AG20443 (cell line): ENCODE measurements around the gene NOL11.
A peak's percentile ranks its signal among the peaks of the same experiment; 100 is the strongest.
"Not testable (repeated sequence)": the region's sequence is repeated elsewhere in the genome, so short reads cannot be mapped to it uniquely, and the experiment has no call there.

Experiments used
- DNase-seq: peaks from one replicate; pipeline ENCODE4 v3.0.0; 2012; ENCODE audit warnings: low spot score, mixed read lengths

Gene NOL11

DNA sequence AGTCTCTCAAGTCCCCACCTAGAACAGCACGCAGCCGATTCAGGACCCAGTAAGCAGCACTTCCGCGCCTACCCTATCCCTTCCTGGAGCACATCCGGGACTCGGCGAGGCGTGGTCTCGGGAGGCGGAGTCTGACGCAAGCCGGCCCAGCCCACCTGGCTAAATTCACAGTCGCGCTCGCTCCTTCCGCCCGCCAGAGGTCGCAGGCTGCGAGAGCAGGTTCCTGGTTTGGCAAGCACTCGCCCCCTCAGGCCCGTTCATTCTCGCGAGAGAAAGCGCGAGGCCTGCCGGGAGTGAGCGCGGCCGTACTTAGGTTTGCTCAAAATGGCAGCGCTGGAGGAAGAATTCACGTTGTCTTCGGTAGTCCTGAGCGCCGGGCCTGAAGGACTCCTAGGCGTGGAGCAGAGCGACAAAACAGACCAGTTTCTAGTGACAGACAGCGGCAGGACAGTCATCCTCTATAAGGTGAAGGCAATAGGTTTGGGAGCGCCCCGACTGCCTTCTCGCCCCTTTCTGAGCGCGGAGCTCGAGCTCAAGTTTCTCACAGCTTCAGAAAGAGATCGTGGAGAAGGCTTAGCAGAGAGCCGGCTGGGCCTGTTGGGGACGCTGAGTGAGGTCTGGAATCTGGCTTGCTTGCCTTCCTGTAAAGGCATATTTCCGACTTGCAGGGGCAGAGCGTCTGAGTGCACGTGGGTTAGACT, at the start of gene NOL11:
TSS of gene NOL11 (plus strand) at position 313 of the 701 bp plus-strand sequence. CDS start at position 325, 12 bp downstream.
- peak; percentile 100 for DNase-seq

DNA sequence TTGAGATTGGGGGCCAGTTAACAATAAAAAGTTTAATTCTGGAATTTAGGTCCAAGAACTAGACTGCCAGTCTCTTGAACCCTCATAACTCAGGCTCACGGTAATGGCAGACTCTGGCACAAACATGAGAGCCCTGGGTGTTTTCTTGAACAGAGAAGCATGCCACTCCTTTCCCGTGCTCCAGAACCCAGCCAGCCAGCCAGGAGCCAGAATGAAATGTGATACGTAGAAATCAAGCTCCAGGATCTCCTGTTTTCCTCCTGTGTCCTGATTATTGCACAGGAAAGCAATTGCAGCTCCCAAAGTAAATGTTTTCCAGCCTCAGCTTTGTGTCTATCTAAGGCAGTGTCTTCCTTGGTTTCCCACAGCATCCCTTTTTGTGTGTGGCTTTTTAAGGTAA, 46.2 kb upstream of the NOL11 start:
- DNase-seq = no peak

DNA sequence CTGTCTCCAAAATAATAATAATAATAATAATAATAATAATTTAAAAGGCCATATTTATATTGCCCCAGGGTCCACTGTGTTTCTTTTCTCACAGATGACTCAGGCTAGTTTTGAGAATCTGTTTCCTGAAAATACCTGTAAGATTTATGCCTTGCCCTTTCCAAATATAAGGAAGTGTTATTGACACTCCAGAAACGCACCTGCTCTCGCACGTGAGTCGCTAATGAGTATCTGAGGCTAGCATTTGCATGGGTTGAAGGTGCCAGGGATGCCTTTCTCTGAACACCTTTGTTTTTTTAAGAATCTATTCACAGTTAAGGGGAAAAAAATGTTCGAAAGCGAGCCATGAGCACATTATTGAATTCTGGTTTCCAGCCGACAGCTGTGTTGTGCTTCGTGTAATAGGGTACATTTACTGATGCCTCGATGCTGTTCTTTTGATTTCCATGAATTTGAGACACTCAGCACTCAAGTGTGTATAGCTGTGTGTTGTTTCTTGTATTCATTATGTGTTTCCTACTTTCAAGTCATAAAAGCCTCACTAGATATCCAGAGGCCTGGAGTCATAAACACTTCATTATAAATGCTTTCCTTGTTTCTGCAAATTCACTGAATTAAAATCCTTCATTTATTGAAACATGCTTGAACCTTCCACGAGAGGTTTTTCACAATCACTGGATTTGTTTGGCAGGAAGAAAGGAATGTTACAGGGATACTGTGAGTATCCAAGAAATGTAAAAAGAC, 45.0 kb upstream of the NOL11 start:
- no peak for DNase-seq

DNA sequence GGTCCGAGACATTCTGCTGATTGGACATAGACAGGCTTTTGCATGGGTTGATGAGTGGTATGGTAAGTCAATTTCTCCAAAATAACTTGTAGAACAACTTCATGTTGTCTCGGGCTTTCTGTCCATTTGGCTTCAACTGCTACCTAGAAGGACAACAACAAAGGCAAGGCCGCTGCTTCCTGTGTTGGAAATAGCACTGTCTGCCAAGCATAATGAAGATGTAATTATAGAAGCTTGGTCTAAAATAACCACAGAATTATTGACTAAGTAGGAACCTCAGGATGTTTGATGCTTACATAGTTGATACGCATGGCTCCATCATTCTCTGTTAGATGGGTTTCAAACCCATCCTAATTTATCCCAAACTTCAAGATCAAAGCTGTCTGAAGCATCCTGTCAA, 42.3 kb upstream of the NOL11 start:
- no peak for DNase-seq

DNA sequence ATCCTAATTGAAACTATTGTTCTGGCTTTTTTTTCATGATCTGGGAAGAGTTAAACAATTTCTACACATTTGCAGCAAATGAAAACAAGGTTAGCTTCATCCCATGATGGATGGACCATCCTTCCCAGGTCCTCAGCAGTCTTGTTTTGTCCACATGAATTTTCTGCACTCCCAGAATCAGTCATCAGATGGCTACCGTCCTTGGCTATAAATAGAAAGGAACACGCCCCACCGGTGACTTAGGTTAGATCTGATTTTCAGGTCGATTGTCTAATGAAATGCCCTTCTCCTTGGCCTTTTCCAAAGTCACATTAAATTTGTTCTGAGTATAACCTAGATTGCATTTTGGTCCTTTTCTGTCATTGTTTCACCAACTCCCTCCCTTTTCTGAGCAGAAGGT, 41.4 kb upstream of the NOL11 start:
- DNase-seq = no peak

DNA sequence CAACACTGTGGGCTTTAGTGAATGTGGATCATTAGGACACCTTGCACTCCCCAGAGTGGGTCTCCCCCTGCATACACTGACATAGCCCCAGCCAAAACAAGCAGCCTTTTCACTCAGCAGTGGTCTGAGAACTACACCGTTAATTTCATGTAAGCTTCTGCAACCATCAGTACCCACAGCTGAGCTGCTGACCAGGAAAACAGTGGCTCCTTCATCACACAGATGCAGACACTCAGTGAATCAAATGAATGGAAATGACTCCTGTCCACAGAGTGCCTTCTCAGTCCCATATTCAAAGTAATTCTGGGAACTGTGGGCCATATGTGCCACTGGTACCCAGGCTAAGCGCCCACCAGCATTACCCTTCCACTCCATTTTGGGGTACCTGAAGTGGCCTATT, 39.3 kb upstream of the NOL11 start:
- no peak for DNase-seq

DNA sequence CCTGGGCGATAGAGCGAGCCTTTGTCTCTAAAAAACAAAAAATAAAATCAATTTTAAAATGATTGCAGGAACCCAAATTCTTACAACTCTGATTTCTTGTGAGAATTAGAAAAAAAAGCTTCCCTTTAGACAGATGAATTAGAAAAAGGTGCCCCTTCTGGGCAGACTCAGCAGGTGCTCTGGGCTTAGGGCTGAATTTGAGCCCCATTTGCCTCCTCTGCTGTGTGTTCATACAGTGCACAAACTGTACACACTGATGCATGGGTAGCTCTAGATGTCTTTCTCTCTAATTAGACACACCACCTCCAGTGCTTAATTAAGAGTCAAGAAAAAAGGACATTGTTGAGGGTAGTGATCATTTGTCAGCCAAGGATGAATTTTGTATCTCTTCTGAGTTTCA, 38.5 kb upstream of the NOL11 start:
- DNase-seq = no peak

DNA sequence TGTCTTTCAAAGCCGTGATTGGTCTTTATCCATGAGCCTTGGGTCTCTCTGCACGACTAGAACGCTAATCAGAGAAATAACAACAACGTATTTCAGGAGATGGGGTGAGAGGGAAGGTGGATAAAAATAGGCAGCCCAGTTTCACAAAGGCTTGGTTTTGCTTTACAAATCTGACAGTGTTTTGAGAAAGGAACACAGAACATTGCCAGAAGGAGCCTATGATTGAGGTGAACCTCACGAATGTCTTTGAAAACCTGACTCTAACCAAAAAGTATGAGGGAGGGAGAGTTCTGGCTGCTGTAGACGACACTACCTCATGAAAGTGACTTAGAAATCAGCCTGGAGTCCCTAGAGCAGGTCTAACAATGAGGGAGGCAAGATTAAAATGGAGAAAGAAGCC, 38.0 kb upstream of the NOL11 start:
- DNase-seq = no peak

DNA sequence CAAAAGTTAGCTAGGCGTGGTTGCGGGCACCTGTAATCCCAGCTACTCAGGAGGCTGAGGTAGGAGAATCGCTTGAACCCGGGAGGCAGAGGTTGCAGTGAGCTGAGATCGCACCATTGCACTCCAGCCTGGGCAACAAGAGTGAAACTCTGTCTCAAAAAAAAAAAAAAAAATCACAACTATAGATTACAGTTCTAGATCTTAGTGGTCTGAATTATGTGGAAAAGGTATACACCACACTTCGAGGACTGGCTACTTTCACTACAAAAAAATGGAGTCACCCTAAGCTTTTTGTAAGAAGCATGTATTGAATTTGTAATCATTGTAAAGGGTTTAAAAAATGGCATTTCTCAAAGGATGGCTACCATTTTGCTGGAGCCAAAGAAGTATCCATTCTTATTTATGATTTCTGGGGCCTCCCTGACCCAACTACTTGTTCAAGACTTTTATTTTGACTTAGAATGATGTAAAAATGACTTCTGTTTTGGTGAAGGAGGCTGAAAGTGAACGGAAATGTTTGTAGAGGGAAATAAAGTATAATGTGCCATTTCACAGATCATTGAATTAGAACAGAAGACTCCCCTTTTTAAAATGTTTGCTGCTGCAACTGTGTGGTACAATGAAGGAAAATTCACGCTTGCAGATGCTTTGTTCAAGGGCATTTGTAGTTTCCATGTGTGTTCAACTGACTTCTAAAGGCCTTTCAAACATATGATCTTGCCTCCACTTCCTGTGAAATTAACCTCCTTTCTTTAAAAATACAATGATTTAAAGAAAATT, 37.1 kb upstream of the NOL11 start:
- DNase-seq = no peak

DNA sequence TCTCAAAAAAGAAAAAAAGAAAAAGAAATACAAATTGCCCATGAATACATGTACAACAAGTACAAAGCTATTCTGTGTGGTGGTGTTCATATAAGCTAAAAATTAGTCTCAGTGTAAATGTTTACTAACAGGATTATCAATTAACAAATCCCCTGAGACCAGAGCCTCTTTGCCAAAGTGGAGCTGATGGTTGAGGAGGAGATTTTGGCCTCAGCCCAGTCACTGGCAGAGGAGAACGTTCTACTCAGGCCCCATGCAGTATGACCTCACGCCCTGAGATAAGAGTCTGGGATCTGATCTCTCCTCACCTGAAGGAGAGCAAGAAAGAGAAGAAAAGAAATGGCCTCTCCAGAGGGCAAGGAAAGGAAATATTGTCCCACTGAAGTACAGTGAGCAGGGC, 35.5 kb upstream of the NOL11 start:
- DNase-seq = no peak

DNA sequence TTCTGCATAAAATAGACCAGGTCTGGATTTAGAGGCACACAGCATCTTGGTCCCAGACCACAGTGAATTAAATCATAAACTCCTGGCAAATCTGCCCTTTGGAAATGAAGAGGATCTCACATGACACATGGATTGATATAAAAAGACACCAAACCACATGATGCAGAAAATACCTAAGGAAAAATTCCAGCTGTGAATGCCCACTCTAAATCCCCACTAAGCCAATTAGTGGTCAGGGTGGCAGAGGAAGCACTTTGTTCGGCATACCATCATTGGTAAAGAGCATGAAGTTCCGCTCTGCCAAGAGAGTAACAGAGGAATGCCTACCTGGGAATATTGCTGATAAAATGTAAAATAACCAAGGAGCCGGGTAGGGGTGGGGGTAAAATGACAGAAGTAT, 32.4 kb upstream of the NOL11 start:
- DNase-seq = no peak

DNA sequence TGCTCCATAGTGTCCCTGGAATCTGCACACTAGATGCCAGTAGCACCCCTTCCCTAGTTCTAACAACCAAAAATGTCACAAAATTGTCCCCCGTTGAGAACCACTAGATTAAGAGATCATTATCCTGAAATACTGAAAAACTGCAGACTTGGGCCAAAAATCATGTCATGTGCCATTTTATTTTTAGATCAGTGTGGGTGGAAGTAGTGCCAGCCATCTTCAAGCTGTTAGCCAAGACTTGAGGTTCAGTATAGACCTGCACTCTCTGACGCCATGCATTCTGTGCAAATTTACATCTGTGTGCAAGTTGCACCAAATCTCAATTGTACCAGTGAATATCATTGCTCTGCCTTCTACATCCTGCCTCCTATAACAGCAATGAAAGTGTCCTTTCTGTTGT, 31.5 kb upstream of the NOL11 start:
- DNase-seq = no peak

DNA sequence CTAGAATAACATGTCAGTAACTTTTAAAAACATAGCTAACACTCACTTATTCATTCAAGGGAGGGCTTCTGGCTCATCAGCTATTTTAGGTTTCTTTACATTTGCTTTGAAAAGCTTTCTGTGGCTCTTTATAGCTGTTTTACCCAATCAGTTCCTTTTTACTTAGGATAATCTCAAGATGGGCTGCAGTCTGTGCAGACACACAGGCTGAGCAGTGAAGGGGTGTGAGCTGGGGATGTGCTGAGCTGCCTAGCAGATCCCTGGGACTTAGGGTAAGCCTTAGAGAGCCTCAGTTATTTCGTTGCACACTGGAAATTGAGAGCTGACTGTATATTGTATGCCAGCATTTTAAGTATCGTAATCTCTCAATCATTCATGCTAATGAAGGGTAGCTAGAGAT, 30.2 kb upstream of the NOL11 start:
- no peak for DNase-seq

DNA sequence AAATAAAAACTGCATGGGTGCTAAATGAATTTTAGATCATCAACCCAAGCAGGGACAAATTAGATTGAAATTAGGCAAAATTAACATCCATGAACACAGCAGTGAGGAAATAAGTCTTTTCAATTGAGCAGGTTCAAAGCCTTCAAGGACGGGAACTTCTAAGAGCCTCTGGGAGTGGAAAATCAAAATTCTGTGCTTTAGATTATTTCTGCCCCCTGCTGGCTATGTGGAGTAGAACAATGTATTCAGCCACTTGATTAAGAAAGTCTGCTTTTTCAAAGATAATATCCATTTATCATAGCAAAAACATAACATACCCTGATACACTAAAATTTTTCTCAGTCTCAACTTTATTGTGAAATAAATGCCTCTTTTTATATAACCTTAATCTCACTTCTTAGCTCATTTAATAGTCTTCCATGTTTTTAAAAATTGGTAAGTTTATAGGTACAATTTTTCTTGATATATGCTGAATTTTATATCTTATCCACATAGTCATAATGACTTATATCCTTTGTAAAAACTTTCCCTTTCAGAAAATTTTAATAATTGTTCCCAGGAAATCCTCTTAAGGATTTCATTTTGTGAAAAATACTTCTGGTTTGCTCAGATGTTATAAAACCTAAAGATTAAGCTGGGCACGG, 28.1 kb upstream of the NOL11 start:
- DNase-seq = peak; percentile 80

DNA sequence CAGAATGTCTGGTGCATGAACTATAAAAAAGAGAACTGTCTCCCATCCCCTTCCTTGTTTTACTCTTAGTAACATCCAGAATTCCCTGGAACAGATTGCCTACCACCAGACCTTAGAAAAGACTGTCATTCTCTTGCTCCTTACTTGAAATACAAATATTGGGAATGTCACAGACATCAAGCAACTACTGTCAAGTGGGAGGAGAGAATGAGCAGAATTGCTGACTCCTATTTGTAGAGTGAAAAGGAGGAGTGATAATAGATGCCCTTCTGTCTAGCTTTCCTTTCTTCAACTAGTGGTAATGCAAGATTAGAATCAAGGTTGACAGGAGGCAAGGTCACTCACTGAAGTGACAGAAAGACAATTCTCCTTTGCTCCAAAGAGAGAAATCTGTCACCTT, 23.9 kb upstream of the NOL11 start:
- DNase-seq = no peak

DNA sequence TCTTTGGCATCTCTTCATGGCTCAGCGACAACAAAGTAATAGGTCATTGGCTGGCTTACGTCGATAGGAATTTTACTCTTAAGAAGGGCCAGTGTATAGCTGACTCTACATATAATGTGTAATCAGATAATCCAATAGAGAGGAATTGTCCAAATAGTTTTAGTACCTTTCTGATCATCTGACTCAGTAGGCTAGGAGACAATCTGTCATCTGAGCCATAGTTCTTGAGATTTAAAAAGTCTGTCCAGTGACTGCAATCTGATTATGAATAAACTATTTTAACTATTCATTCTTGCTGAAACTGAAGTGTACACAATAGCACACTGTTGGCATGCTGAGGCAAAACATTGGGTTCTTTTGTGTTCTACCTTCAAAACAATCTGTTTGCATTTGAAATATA, 21.4 kb upstream of the NOL11 start:
- DNase-seq = no peak

DNA sequence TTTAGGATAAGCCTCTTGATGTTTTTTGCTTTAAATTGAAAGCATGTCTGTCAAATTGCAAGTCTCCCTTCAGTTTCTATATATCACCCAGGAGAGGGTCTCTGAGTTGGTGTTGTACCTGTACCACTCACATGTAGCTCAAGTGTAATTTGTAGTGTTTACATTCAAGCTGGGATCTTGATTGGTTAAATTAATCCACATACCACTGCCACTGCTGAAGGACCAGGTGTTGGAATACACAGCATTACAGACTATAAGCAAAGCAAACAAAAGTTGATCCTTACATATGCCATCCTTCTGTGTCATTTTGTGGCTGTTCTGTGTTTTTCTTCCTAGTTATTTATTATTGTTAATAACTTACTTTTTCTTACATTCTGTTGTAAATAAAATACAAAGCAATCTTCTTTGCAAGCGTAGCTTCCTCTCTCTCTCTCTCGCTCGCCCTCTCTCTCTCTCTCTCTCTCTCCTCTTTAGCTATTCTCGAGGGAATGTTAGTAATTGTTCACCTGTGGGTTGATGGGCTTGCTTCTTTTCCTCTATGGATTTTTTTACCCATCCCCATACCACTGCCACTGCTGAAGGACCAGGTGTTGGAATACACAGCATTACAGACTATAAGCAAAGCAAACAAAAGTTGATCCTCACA, 20.8 kb upstream of the NOL11 start:
- DNase-seq = no peak

DNA sequence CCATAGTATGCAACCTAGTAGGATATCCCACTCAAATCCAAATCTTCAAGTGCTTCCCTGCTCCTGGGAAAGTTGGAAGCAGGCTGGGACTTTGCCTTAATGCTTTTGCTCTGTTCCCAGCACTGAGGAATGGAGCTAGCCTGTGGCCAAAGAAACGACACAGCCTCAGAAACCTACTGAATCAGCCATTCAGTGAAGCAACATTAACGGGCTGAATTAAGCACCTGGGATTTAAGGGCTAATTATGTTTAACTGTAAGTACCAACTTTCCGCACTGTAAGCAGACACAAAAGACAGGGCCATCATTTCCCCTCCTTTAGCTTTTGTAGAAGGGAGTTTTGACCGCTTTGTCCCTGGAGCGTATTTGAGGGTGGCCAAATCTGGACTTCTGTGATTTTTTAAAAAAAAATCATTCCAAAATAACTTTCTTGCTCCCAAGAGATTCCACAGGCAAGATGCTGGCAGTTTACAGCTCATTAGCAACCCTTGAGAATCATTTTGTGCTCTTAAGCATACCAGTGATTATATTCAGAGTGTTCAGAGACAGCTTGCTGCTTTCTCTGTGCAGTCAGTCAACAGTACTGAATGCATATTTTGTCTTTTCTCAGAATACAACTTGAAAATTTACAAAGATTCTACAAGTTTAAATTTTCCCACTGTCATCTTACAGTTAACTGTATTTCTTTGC, 17.6 kb upstream of the NOL11 start:
- no peak for DNase-seq

DNA sequence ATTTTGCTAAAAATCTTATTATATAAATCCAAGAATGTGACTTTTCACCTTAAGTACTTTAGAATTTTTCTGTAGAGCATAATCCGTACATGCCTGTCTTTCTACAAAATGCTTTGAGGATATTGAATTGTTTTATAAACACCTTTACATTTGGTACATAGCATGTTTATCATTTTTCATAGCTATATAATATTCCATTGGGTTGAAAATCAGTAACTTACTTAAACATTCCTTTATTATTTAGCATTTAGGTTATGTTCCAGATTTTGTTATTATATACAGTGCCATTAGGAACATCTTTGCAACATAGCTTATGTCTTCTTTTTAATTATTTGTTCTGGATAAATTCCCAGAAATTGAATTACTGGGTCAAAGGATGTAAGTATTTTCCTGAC, 17.0 kb upstream of the NOL11 start:
- no peak for DNase-seq

DNA sequence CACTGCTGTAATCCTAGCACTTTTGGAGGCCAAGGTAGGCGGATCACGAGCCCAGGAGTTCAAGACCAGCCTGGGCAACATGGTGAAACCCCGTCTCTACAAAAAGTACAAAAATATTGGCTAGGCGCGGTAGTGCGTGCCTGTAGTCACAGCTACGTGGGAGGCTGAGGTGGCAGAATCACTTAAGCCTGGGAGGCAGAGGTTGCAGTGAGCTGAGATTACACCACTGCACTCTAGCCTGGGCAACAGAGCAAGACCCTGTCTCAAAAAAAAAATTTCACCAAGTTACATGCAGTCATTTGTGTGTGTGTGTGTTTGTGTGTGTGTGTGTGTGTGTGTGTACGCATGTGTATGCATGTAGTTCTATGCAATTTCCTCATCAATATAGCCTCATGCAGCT, 14.9 kb upstream of the NOL11 start:
- DNase-seq = not testable (repeated sequence)

DNA sequence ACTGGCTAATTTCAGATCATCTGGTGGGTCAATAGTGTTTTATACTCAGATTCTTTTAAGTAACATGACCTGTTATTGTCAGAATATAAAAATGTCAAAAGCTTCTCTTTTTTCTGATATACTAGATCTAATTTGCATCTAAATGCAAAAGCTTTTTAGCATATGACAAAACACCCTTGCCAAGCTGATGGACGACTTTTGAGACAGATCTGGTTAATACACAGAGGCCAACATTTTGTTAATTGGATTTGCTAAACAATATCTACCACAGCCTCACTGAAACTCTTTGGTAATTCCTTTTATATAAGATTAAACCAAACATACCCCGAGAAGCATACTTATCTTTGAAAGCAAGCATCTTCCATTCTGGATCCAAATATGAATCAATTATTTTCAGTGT, 10.3 kb upstream of the NOL11 start:
- no peak for DNase-seq

DNA sequence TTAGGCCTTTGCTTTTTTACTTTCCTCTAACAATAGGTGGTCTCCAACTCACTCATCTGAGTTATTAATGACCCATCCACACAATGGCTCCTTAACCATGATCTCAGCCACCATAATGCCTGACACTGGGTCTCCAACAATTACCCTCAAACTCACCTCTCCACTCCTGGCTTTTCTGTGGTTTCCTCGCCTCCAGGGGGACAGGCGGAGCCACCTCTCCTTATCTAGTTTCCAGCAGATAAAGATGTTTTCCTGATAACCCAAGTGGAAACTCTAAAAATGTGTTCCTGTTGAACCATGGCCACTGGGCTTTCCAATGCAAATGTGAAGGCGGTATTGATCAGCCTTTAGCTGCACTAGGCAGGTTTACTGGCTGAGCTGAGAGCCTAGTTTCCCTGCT, 9.4 kb upstream of the NOL11 start:
- no peak for DNase-seq
